Endothelial cell of umbilical vein (primary cell): ENCODE data around the gene SCARF2.

Source experiments
- CTCF ChIP-seq, 2 donors: IDR thresholded peaks; 1 replicate in 1 of 2; 2 replicates in 1 of 2; pipeline ENCODE4 v1.5.1; 2011; ENCODE audit warnings: low read length in 2 of 2, mild to moderate bottlenecking in 2 of 2, moderate library complexity in 2 of 2, control low read depth in 1 of 2, inconsistent platforms in 1 of 2, low read depth in 1 of 2; ENCODE audit not compliant: insufficient read depth in 1 of 2; ENCODE audit errors: extremely low read depth in 1 of 2
- EZH2 ChIP-seq: IDR thresholded peaks from 2 replicates; pipeline ENCODE4 v1.6.1; 2012; ENCODE audit warnings: borderline replicate concordance, low read depth, mild to moderate bottlenecking, moderate library complexity, low read length, inconsistent platforms; ENCODE audit not compliant: severe bottlenecking
- FOS ChIP-seq: IDR thresholded peaks from 2 replicates; pipeline ENCODE4 v1.6.1; 2011; ENCODE audit warnings: mild to moderate bottlenecking, low read length, moderate library complexity, borderline replicate concordance; ENCODE audit not compliant: insufficient read depth
- GATA2 ChIP-seq: IDR thresholded peaks from 2 replicates; pipeline ENCODE4 v1.7.0; 2011; ENCODE audit warnings: low read depth, mild to moderate bottlenecking, moderate library complexity, mixed read lengths, low read length; ENCODE audit not compliant: insufficient read length, insufficient read depth
- JUN ChIP-seq: IDR thresholded peaks from 2 replicates; pipeline ENCODE4 v1.6.1; 2011; ENCODE audit warnings: borderline replicate concordance, low read depth; ENCODE audit not compliant: insufficient read length, insufficient read depth
- POLR2A ChIP-seq: IDR thresholded peaks from 2 replicates; pipeline ENCODE4 v1.6.1; 2012; ENCODE audit warnings: low read depth, mild to moderate bottlenecking, control low read depth, low read length
- POLR2AphosphoS5 ChIP-seq: IDR thresholded peaks from 2 replicates; pipeline ENCODE4 v1.6.1; 2012; ENCODE audit warnings: low read depth, mild to moderate bottlenecking, control low read depth, low read length, moderate library complexity; ENCODE audit not compliant: insufficient read depth

GRCh38 chr22:20459152-20459542 is 21.5 kb upstream of the SCARF2 start:
- TF ChIP-seq POLR2AphosphoS5 (no peak), CTCF (IDR thresholded peaks at IDR 0.05; ENCODE audit: extremely low read depth in 1 of 2, insufficient read depth in 1 of 2, low read depth in 1 of 2, low read length in 2 of 2) (no peak), POLR2A (no peak), JUN (no peak), GATA2 (no peak), FOS (no peak), EZH2 (no peak)
